Measurements from ENCODE around the gene EEFSEC.

- TF ChIP-seq CTCF (conservative IDR thresholded peaks at IDR 0.05) = no peak
- no peak for TF ChIP-seq ZFX (IDR thresholded peaks at IDR 0.05)
Measured at GRCh38 chr3:128267541-128267940, 114.3 kb downstream of the EEFSEC start.
